Central memory CD8-positive, alpha-beta T cell (primary cell): ENCODE measurements around the gene ZNF648.
A peak's percentile ranks its signal among the peaks of the same experiment; 100 is the strongest.
"Not testable (repeated sequence)": the region's sequence is repeated elsewhere in the genome, so short reads cannot be mapped to it uniquely, and the experiment has no call there.

Experiments
- ATAC-seq: fragments of 150-1000 bp; cut with Tn5 transposase; replicated peaks from 2 replicates; pipeline ENCODE4 v1.10.0; 2022; ENCODE audit warnings: mild to moderate bottlenecking, moderate FRiP score, moderate number of reproducible peaks; ENCODE audit not compliant: poor library complexity, severe bottlenecking; ENCODE audit errors: extremely low read depth
- DNase-seq, 2 donors: peaks; one replicate each; pipeline ENCODE4 v3.0.0; 2021; ENCODE audit warnings: low spot score in 2 of 2
- H3K27ac Mint-ChIP-seq: one replicate; pipeline ENCODE4 v1.8.0; 2022; ENCODE audit warnings: low read depth, mild to moderate bottlenecking, moderate library complexity, mixed read lengths
- H3K27me3 Mint-ChIP-seq: one replicate; pipeline ENCODE4 v1.8.0; 2022; ENCODE audit warnings: mixed read lengths
- H3K36me3 Mint-ChIP-seq: one replicate; pipeline ENCODE4 v1.8.0; 2022; ENCODE audit warnings: mild to moderate bottlenecking, moderate library complexity, mixed read lengths; ENCODE audit not compliant: insufficient read depth
- H3K4me1 Mint-ChIP-seq: one replicate; pipeline ENCODE4 v1.8.0; 2022; ENCODE audit warnings: mixed read lengths
- H3K4me3 Mint-ChIP-seq: one replicate; pipeline ENCODE4 v1.8.0; 2022; ENCODE audit warnings: mild to moderate bottlenecking, moderate library complexity, mixed read lengths
- H3K9me3 Mint-ChIP-seq: one replicate; pipeline ENCODE4 v1.8.0; 2022; ENCODE audit warnings: mixed read lengths

ZNF648 gene

DNA sequence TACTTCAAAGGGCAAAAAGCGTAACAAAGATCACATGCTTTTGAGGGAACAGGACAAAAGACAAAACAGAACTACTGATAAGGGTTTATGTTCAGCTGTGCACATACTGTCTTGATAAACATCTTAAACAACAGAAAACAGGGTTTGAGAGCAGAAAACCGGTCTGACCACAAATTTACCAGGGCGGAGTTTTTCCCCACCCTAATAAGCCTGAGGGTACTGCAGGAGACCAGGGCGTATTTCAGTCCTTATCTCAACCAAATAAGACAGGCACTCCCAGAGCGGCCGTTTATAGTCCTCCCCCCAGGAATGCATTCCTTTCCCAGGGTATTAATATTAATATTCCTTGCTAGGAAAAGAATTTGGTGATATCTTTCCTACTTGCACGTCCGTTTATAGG is 16.0 kb downstream of the ZNF648 start:
- ATAC-seq, H3K36me3 Mint-ChIP-seq, DNase-seq, H3K4me3 Mint-ChIP-seq, H3K27me3 Mint-ChIP-seq, H3K4me1 Mint-ChIP-seq, H3K27ac Mint-ChIP-seq: not testable (repeated sequence)
- peaks cover 10% of the 10 kb centered on the region for H3K9me3 Mint-ChIP-seq

DNA sequence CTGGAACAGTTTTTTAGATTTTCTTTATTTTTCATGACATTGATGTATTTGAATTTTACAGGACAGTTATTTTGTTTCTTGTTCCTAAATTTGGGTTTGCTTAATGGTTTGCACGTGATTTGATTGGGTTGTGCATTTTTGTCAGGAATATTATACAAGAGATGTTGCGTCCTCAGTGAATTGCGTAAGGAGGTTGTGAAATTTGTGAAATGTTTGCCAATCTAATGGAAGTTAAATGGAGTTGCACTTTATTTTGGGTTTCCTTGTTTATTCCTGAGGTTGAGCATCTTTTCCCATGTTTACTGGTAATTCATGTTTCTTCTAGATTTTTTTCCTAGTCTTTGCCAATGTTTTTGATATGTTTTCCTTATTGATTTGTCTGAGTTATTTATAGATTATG is 19.9 kb downstream of the ZNF648 start:
- DNase-seq (no peak), ATAC-seq (no peak)
- H3K27ac Mint-ChIP-seq = no peak overlapping the region
- peaks cover 2% of the 10 kb centered on the region for H3K36me3 Mint-ChIP-seq
- peaks cover 2% of the 10 kb centered on the region for H3K4me1 Mint-ChIP-seq
- H3K4me3 Mint-ChIP-seq = no peak overlapping the region
- no peaks in the 10 kb centered on the region for H3K27me3 Mint-ChIP-seq
- peaks cover 6% of the 10 kb centered on the region for H3K9me3 Mint-ChIP-seq

DNA sequence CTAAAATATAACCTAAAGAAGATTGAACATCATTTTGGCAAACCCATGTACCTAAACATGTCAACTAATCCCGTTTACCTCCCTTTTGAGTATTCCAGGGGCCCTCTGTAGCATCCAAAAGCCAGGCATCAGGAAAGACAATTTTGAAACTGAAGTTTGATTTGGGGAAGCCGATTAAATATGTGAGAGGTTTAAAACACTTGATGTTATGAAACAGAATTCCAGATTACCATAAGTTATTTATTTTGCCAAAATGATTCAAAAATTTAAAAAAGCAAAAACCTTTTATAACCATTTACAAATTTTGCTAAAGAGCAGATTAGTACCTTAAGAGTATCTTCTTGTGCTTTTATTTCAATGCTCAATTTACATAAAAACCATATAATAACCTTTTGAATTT is 23.3 kb downstream of the ZNF648 start:
- H3K4me1 Mint-ChIP-seq = no peaks in the 10 kb centered on the region
- DNase-seq (no peak), ATAC-seq (no peak)
- no peaks in the 10 kb centered on the region for H3K9me3 Mint-ChIP-seq
- no peaks in the 10 kb centered on the region for H3K27me3 Mint-ChIP-seq
- no peak overlapping the region for H3K27ac Mint-ChIP-seq
- H3K4me3 Mint-ChIP-seq = no peak overlapping the region
- H3K36me3 Mint-ChIP-seq = no peaks in the 10 kb centered on the region

DNA sequence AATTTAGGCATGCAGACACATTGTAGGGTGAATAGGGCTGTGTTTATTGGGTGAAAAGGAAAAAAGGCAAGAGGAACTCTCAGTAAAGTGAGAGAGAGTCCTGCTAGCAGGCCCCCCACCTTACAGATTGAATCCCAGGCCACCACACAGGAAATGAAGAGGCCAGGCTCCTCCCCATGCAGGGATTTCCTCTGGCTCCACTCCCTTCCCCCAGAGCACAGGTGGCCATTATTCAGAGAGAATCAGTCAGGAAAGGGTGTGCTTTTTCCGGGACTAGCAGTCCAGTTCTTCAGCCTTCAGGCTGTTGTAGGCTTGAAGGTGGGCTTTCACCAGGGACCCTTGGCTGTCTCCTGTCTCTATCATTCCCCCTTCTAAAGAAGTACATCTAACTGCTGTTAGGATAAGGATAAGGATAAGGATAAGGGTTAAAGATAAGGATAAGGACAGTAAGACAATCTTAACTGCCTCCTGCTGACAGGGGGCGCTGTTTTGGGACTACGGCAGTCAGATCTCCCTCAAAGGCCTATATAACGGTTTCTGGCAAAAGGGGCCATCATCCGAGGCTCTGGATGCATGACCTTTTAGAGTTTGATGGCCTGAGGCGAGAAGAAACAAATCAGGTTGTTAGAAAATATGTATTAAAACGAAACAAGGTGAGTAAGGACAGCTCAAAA is 26.3 kb downstream of the ZNF648 start:
- Mint-ChIP-seq H3K27ac (no peak overlapping the region), H3K4me1 (no peaks in the 10 kb centered on the region), H3K36me3 (no peaks in the 10 kb centered on the region), H3K27me3 (no peaks in the 10 kb centered on the region), H3K9me3 (no peaks in the 10 kb centered on the region), H3K4me3 (no peak overlapping the region)
- ATAC-seq = no peak
- DNase-seq = no peak

GRCh38 chr1:182032251-182032650 is 29.3 kb downstream of the ZNF648 start:
- H3K27ac Mint-ChIP-seq = no peak overlapping the region
- peaks cover 12% of the 10 kb centered on the region for H3K4me1 Mint-ChIP-seq
- H3K27me3 Mint-ChIP-seq = no peaks in the 10 kb centered on the region
- no peak for ATAC-seq
- no peak for DNase-seq
- H3K9me3 Mint-ChIP-seq = peaks cover 5% of the 10 kb centered on the region
- no peak overlapping the region for H3K4me3 Mint-ChIP-seq
- peaks cover 7% of the 10 kb centered on the region for H3K36me3 Mint-ChIP-seq

DNA sequence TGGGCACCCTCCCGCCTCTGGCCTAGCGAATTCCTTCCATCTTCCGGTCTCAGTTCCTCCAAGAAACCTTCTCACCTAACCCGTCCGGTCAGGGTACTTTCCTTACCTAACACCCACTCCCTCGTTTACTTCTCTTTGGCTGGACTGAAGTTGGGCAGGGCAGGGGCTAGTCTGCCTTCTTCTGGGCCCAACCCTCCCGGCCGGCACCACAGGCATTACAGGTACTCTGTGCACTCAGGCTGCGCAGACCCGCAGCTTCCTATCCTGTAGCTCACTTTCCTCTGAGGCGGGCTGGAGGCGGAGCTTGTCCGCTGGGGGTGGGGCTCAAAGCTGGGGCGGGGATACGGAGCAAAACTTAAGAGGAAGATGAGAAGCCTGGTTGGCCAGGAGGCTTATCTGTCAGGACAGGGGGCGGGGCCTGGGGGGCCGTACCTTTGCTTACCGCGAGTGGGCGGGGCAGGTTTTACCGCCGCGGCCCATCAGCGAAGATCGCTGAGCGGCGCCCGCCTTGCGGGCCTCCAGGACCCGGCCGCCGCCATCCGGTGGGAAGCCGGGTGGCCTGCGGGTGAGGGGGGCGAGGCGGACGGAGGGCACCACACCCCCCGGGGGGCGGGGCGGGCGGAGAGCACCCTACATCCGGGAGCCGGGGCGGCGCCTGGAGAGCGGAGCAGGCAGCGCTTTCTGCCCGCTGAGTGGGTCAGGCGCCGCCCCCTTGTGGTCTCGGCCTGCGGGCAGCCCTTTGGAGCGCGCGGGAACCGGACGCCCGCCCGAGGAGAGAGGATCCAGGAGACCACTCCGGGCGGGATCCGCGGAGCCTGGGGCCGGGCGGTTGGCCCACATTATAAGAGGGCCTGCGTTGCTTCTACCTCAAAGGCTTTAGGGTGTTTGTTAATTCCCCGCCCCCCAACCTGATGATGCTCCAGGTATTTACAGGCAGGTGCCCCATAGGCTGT is 31.9 kb downstream of the ZNF648 start:
- Mint-ChIP-seq H3K9me3 (peaks cover 5% of the 10 kb centered on the region), H3K27ac (peak overlapping the region; percentile 99), H3K4me1 (peaks cover 12% of the 10 kb centered on the region), H3K4me3 (peak overlapping the region; percentile 92), H3K27me3 (no peaks in the 10 kb centered on the region), H3K36me3 (peaks cover 7% of the 10 kb centered on the region)
- ATAC-seq (peak; percentile 88), DNase-seq (peak; percentile 96 to 97)

- ATAC-seq = no peak
- peaks cover 7% of the 10 kb centered on the region for H3K36me3 Mint-ChIP-seq
- H3K9me3 Mint-ChIP-seq = peaks cover 5% of the 10 kb centered on the region
- no peak for DNase-seq
- peak overlapping the region; percentile 92 for H3K4me3 Mint-ChIP-seq
- H3K4me1 Mint-ChIP-seq = peaks cover 12% of the 10 kb centered on the region
- no peaks in the 10 kb centered on the region for H3K27me3 Mint-ChIP-seq
- peak overlapping the region; percentile 99 for H3K27ac Mint-ChIP-seq
Measured at GRCh38 chr1:182029002-182029378, 32.5 kb downstream of the ZNF648 start.

DNA sequence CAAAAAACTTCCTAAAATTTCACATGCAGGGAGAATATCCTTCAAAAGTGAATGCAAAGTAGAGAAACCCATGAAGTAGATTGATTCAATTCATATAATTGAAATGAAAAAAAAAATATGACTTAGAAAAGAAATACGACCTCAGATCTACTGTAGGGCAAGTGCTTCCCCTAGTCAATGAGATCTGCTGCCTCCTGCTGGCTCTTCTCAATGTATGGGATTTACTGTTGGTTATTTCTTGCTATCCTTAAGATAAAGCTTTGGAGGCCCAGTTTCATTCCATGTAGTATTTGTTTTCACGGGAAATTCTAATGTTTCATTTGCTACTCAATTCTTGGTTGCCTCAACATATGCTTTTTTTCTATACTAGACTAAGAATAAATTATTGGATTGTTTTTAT is 46.2 kb downstream of the ZNF648 start:
- Mint-ChIP-seq H3K4me3 (no peak overlapping the region), H3K27me3 (peaks cover 12% of the 10 kb centered on the region), H3K4me1 (no peaks in the 10 kb centered on the region), H3K36me3 (no peaks in the 10 kb centered on the region), H3K9me3 (no peaks in the 10 kb centered on the region), H3K27ac (no peak overlapping the region)
- no peak for DNase-seq
- no peak for ATAC-seq

DNA sequence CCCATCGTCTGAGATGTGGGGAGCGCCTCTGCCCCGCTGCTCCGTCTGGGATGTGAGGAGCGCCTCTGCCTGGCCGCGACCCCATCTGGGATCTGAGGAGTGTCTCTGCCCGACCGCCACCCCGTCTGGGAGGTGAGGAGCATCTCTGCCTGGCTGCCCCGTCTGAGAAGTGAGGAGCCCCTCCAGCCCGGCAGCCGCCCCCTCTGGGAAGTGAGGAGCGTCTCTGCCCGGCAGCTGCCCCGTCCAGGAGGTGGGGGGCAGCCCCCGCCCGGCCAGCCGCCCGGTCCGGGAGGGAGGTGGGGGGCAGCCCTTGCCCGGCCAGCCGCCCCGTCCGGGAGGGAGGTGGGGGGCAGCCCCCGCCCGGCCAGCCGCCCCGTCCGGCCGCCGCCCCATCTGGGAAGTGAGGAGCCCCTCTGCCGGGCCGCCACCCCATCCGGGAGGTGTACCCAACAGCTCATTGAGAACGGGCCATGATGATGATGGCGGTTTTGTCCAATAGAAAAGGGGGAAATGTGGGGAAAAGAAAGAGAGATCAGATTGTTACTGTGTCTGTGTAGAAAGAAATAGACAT is 50.6 kb downstream of the ZNF648 start:
- peaks cover 16% of the 10 kb centered on the region for H3K9me3 Mint-ChIP-seq
- not testable (repeated sequence) for H3K36me3 Mint-ChIP-seq, H3K4me1 Mint-ChIP-seq, H3K4me3 Mint-ChIP-seq, DNase-seq, H3K27ac Mint-ChIP-seq, ATAC-seq
- peaks cover 42% of the 10 kb centered on the region for H3K27me3 Mint-ChIP-seq

- H3K4me1 Mint-ChIP-seq = not testable (repeated sequence)
Measured at GRCh38 chr1:182005398-182005797, 56.1 kb downstream of the ZNF648 start.

DNA sequence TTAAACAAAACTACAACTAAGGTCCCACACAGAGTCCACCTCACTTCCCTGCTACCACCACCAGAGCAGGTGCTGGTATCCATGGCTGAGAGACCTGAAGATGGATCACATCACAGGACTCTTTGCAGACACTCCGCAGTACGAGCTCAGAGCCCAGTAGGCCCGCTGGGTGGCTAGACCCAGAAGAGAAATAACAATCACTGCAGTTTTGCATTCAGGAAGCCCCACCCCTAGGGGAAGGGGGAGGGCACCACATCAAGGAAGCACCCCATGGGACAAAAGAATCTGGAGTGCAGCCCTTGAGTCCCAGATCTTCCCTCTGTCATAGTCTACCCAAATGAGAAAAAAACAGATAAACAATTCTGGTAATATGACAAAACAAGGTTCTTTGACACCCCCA is 56.9 kb downstream of the ZNF648 start:
- no peaks in the 10 kb centered on the region for H3K36me3 Mint-ChIP-seq
- H3K9me3 Mint-ChIP-seq = peaks cover 12% of the 10 kb centered on the region
- no peak overlapping the region for H3K27ac Mint-ChIP-seq
- DNase-seq (no peak), ATAC-seq (no peak)
- no peaks in the 10 kb centered on the region for H3K4me1 Mint-ChIP-seq
- H3K4me3 Mint-ChIP-seq = no peak overlapping the region
- H3K27me3 Mint-ChIP-seq = peaks cover 63% of the 10 kb centered on the region

More at GRCh38 chr1:182005398-182005797, 56.1 kb downstream of the ZNF648 start:
- not testable (repeated sequence) for ATAC-seq, DNase-seq, H3K4me3 Mint-ChIP-seq, H3K27ac Mint-ChIP-seq, H3K36me3 Mint-ChIP-seq
- H3K27me3 Mint-ChIP-seq = peaks cover 66% of the 10 kb centered on the region
- H3K9me3 Mint-ChIP-seq = peaks cover 17% of the 10 kb centered on the region
